Activated B cell treated with CpG ODN at 0.5 μM for 24 hours (primary cell): Measurements from ENCODE around the gene SPRED2. TPM values are rescaled to one million over a fixed set of nuclear protein-coding genes. Genes with fewer than 3 reads are reported as not detected.

ENCODE experiments used
- ATAC-seq: fragments of 200-7000 bp; cut with Tn5 transposase; one replicate; pipeline ENCODE4 v1.10.0; 2021; ENCODE audit warnings: low read depth, mild to moderate bottlenecking, moderate library complexity
- CTCF ChIA-PET: fragments of 350-600 bp; sonication (Branson Sonifier 250); formaldehyde crosslinking; loops from one replicate; lab custom pipeline; 2021; ENCODE audit warnings: antibody characterized with exemption; lab: Charles Lee
- POLR2A ChIA-PET: fragments of 350-600 bp; sonication (Branson Sonifier 250); formaldehyde crosslinking; loops from one replicate; lab custom pipeline; 2021; ENCODE audit warnings: antibody characterized with exemption; lab: Charles Lee
- DNase-seq: peaks from one replicate; pipeline ENCODE4 v3.0.0; 2022
- H3K27ac Mint-ChIP-seq: one replicate; pipeline ENCODE4 v1.8.0; 2020; ENCODE audit warnings: mixed read lengths
- H3K27me3 Mint-ChIP-seq: one replicate; pipeline ENCODE4 v1.8.0; 2021; ENCODE audit warnings: mixed read lengths
- H3K36me3 Mint-ChIP-seq: one replicate; pipeline ENCODE4 v1.8.0; 2021; ENCODE audit warnings: low read depth, mixed read lengths
- H3K4me1 Mint-ChIP-seq: one replicate; pipeline ENCODE4 v1.8.0; 2021; ENCODE audit warnings: mixed read lengths
- H3K4me3 Mint-ChIP-seq: one replicate; pipeline ENCODE4 v1.8.0; 2020; ENCODE audit warnings: mild to moderate bottlenecking, mixed read lengths
- H3K9me3 Mint-ChIP-seq: one replicate; pipeline ENCODE4 v1.8.0; 2020; ENCODE audit warnings: mixed read lengths
- intact Hi-C: fragments of 100-400 bp; cut with micrococcal nuclease; formaldehyde crosslinking; loops from one replicate; pipeline ENCODE4 v1.15.1; 2024
- total RNA-seq: library from RNA; stranded (reverse); gene quantifications from 2 replicates; pipeline ENCODE4 v1.2.3, GENCODE V29; 2022
- TF ChIP-seq, protein P1 (sequence below): fragments of 200-600 bp; IDR thresholded peaks from one replicate; pipeline ENCODE4 v1.8.0; 2022; ENCODE audit warnings: antibody characterized with exemption, mild to moderate bottlenecking

Gene SPRED2
- total RNA-seq, 1 donor from 2014 or later, result 2.5 TPM

DNA sequence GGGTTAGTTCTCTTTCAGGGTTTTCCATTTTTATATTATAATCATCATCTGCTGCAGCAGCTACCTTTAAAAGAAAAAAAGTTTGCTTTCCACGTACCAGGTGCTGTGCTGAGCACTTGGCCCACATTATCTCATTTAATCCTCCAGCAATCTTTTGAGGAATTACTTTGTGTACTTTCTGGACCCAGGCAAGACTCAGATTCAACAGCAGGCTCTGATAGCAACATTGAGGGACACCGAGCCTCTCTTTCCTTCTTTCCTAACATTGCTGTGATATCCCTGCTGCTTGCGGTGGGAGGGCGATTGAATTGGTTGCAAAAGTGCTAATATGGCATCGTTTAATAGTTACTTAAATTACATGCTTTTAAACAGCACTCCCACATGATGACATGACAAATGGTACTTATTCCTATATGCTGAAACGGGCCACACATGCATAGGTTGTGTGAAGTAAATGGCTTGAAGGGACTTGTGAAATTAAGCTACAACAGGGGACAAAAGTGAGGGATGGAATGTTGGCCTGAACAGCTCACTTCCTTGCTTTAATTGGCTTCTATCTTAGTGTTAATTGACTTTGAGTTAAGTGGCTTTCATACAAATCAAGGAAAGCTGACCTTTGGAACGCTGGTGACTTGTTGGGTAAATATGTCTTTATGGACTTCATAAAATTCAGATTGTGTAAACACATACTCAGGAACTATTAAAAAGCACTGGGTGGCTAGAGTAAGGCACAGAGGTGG lies 21.2 kb downstream of the SPRED2 start:
- ATAC-seq (no peak), DNase-seq (no peak)
- Mint-ChIP-seq H3K27ac (no peak overlapping the region), H3K9me3 (no peaks in the 10 kb centered on the region), H3K27me3 (peaks cover 9% of the 10 kb centered on the region), H3K36me3 (no peaks in the 10 kb centered on the region), H3K4me3 (no peak overlapping the region), H3K4me1 (peaks cover 10% of the 10 kb centered on the region)
- CTCF ChIA-PET, result no interaction called here
- POLR2A ChIA-PET, result interaction anchor here (0.7 kb wide), 1 partner anchor 28 kb away, joined by 3 read pairs; no protein-coding TSS in a partner anchor
- TF ChIP-seq, protein P1, sequence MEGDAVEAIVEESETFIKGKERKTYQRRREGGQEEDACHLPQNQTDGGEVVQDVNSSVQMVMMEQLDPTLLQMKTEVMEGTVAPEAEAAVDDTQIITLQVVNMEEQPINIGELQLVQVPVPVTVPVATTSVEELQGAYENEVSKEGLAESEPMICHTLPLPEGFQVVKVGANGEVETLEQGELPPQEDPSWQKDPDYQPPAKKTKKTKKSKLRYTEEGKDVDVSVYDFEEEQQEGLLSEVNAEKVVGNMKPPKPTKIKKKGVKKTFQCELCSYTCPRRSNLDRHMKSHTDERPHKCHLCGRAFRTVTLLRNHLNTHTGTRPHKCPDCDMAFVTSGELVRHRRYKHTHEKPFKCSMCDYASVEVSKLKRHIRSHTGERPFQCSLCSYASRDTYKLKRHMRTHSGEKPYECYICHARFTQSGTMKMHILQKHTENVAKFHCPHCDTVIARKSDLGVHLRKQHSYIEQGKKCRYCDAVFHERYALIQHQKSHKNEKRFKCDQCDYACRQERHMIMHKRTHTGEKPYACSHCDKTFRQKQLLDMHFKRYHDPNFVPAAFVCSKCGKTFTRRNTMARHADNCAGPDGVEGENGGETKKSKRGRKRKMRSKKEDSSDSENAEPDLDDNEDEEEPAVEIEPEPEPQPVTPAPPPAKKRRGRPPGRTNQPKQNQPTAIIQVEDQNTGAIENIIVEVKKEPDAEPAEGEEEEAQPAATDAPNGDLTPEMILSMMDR, result no peak
- intact Hi-C loops, result no loop called here

DNA sequence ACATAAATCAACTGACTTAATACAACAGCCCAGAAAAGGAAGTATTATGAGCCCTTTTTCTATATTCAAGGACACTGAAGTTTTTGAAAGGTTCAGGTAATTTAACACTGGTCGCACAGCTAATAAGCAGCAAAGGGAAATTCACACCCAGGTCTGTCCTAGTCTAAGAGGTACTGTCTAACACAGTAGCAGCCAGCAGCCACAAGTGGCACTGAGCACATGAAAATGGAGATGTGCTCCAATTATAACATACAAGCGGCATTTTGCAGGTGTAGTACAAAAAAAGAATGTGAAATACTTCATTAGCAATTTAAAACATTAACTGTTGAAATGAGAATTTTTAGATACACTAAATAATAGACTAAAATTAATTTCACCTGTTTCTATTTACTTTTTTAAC lies 23.4 kb downstream of the SPRED2 start:
- H3K27ac Mint-ChIP-seq, result no peak overlapping the region
- H3K27me3 Mint-ChIP-seq, result peaks cover 14% of the 10 kb centered on the region
- TF ChIP-seq, protein P1, result no peak
- no peak overlapping the region for H3K4me3 Mint-ChIP-seq
- intact Hi-C loops, result no loop called here
- H3K9me3 Mint-ChIP-seq, result no peaks in the 10 kb centered on the region
- no peaks in the 10 kb centered on the region for H3K36me3 Mint-ChIP-seq
- ChIA-PET POLR2A (interaction anchor here (0.6 kb wide), 1 partner anchor 23 kb away, joined by 4 read pairs; the partner anchor contains the start of gene SPRED2), CTCF (no interaction called here)
- DNase-seq, result no peak
- no peak for ATAC-seq
- peaks cover 10% of the 10 kb centered on the region for H3K4me1 Mint-ChIP-seq

DNA sequence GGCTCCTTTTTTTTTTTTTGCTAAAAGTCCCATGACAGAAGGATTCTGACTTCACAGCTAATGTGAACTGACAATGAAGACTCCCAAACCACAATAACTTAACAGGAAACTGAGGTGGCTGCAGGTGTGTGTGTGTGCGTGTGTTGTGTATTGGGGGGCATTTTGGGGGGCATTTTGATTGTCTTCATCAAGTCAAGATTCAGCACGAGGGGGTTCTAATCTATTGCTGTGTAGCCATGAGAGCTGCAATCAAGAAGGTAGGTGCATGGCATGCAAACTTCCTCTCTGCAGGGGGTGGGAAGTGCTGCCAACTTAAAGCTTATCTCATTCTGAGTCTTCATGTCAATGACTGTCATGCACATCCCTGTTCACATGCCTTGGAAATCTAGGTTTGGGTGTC lies 25.2 kb downstream of the SPRED2 start:
- POLR2A ChIA-PET, result interaction anchor here (0.8 to 1.2 kb wide), 2 partner anchors 25 to 29 kb away, joined by 3 to 4 read pairs; partner anchors contain the start of gene SPRED2
- CTCF ChIA-PET, result no interaction called here
- Mint-ChIP-seq H3K4me3 (no peak overlapping the region), H3K4me1 (peaks cover 10% of the 10 kb centered on the region), H3K36me3 (no peaks in the 10 kb centered on the region), H3K27me3 (peaks cover 16% of the 10 kb centered on the region), H3K9me3 (no peaks in the 10 kb centered on the region), H3K27ac (no peak overlapping the region)
- intact Hi-C loops, result no loop called here
- ATAC-seq, result no peak
- no peak for DNase-seq
- TF ChIP-seq, protein P1, result no peak

DNA sequence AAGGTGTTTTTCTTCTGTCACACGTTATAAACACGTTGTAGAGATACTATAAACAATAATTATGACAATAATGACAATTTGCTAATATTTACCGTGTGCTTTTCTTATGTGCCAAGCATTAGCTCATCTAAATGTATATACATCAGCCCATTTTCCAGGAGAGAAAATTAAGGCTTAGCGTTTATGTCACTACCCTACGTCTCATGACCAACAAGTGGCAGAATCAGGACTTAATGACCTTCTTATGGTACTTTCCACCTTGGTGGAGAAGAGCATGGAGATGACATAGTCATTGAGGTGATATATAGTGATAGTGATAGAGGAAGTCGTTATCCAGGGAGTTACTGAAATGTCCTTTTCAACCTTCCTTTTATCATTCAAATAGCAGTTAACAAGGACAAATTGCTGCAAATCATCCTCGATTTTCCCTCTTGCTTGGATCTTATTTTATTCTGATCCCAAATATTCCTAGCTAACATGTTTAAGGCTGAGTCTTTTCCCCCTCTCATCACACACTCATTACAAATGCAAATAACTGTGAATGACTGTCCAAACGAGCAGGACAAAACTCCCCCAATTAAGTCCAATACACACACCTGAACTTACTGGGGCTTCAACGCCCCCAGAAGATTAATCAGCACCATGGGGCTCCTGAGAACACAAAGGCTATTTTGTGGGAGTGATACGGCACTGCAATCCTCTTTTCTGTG lies 27.3 kb downstream of the SPRED2 start:
- H3K36me3 Mint-ChIP-seq, result no peaks in the 10 kb centered on the region
- intact Hi-C loops, result no loop called here
- peaks cover 10% of the 10 kb centered on the region for H3K4me1 Mint-ChIP-seq
- POLR2A ChIA-PET, result no interaction called here
- peaks cover 17% of the 10 kb centered on the region for H3K27me3 Mint-ChIP-seq
- H3K9me3 Mint-ChIP-seq, result no peaks in the 10 kb centered on the region
- H3K4me3 Mint-ChIP-seq, result no peak overlapping the region
- DNase-seq (no peak), ATAC-seq (no peak)
- CTCF ChIA-PET, result no interaction called here
- H3K27ac Mint-ChIP-seq, result no peak overlapping the region
- TF ChIP-seq, protein P1, result no peak

DNA sequence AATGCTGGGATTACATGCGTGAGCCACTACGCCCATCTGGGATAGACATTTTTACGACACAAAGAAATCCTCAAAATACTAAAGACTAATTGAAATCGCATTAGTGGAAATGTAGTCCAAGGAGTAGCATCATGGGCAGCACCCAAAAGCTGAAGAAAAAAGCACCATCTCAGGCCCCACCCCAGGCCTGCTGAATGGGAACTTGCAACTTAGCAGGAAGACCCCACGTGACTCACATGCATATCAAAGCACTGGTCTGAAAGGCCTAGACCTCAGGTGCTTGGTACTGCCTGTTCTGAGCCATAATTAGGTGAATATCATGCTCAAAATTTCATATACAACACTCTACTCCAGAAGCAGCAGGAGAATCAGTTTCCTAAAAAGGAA lies 28.9 kb downstream of the SPRED2 start:
- Mint-ChIP-seq H3K4me1 (peaks cover 10% of the 10 kb centered on the region), H3K27me3 (peaks cover 15% of the 10 kb centered on the region), H3K27ac (no peak overlapping the region), H3K9me3 (no peaks in the 10 kb centered on the region), H3K36me3 (no peaks in the 10 kb centered on the region), H3K4me3 (no peak overlapping the region)
- ChIA-PET POLR2A (no interaction called here), CTCF (no interaction called here)
- intact Hi-C loops, result no loop called here
- no peak for ATAC-seq
- TF ChIP-seq, protein P1, result no peak
- no peak for DNase-seq
